Putamen (tissue), 1 donor: Measurements from ENCODE around the gene QPCTL.

Experiments used
- DNase-seq: peaks from one replicate; pipeline ENCODE4 v3.0.0-alpha.2; 2016; ENCODE audit warnings: low spot score

QPCTL gene

DNA sequence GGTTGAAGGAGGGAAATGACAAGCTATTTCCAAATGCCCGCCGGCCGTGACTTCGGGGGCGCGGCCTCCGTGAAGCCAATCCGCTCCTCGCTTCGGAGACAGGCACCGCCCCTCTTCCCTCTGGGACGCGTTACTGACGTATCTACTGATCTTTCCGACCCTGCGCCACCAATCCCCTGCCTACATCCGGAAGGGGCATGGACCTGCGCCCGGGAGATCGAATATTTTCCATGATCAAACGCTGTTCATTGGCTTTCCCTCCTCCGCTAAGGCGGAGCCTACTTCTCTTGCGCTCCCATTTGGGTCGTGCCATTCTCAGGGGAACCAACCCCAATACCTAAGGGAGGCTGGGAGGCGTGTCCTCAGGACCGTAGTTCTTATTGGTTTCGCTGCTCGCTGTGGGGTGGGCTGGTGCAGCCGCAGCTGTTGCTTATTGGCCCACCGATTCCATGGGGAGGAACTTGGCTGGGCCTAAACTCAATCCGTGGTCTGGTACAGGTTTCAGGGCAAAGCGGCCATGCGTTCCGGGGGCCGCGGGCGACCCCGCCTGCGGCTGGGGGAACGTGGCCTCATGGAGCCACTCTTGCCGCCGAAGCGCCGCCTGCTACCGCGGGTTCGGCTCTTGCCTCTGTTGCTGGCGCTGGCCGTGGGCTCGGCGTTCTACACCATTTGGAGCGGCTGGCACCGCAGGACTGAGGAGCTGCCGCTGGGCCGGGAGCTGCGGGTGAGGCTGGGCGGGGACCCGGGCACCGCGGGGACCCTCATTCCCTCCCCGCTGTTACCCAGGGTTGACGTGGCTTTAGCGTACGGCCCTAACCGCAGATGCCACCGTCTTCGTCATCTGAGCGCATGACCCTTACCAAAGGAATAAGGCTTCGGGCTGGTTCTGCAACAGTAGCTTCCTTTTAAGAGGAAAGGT, at the start of gene QPCTL:
Gene QPCTL, plus strand, starts transcription at position 480 of the 919 bp plus-strand sequence. Its CDS starts 38 bp downstream, at position 518.
- peak; percentile 99 for DNase-seq

DNA sequence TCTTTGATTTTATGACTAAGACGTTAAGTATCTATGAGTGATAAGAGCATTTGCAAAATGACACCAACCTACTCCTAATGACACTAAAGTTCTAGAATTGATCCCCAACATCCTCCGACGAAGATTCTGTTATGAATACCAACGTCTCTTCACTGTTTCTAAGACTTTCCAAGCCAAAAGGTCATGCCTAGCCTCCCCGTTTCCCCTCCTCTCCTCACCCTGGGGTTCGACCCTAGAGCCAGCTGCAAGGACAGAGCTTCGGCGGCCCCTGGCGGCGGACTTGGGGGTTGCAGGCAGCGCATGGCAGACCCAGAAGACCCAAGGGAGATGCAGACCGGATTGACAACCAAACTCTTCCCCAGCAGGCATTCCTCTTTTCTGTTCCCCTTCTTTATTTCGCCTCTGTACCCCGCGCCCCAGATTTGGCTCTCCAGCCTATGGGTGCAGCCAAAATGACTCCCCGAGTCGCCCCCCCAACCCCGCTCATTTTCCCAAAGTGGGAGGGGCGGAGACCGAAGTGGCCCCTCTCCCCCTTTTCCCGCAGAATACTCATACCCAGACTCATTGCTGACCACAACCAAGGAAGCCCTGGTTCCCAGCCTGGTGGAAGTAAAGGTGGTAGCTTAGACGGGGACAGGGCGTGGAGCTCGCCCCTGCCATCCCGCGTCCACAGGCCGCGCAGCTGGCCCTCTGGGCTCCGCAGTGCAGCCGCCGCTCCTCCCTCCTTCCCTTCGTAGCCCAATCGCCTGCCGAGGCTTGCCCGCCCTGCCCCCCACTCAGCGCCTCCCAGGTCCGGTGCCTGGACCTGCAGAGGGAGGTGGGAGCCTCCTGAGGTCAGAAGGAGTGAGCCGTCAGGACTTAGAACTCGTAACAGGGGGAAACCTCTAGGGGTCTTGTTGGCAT, 49.2 kb upstream of the QPCTL start:
- DNase-seq, result peak; percentile 87

- no peak for DNase-seq
These were observed 48.3 kb upstream of the QPCTL start for GRCh38 chr19:45643927-45644771.

GRCh38 chr19:45645068-45645630, 47.3 kb upstream of the QPCTL start:
- peak; percentile 98 for DNase-seq

DNA sequence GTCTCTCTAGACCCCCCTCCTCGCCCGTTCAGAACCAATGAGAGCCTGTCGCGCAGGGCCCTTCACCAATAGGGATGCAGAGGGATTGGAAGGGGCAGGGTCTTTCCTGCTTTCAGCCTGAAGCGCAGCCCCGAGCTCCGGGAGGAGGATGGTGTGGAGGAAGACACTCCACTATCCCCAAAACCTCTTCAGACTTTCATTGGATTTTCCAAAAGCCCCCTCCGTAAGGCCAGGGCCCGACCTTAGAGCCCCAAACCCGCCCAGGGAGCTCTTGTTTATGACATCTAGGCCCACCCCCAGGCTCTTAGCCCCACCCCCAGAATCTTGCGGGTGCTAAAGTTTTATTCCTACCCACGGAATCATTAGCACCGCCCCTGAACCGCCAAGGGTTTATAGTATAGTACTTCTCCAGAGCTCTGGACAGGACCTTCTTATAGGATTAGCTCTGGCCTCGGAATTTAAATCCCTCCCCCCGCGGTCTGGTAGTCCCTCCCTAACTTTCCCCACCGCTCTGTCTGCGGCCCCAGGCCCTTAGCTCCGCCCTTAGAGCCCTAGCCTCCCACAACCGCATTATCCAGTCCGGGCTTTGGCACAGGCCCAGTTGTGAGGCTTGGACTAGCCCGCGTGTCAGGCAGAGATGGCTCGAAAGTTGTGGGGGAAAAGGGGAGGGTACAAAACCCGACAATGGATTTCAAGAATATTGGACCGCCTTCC, 46.7 kb upstream of the QPCTL start:
- peak; percentile 98 for DNase-seq

DNA sequence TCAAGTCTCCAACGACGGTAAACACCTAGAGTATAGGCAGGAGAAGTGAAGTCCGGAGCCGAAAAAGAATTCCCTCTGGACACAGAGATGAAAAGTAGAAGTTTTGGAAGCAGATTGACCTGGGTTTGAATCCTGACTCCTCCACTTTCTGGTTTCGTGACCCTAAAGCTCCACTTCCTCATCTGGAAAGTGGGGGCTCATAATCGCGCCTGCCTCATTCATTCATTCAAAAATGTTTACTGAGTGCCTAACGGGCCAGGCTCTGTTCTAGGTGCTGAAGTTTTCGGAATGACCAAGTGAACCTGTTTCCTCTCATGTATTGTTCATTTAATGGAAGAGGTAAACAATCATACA, 46.1 kb upstream of the QPCTL start:
- DNase-seq, result no peak

GRCh38 chr19:45650722-45651121, 41.7 kb upstream of the QPCTL start:
- no peak for DNase-seq

DNA sequence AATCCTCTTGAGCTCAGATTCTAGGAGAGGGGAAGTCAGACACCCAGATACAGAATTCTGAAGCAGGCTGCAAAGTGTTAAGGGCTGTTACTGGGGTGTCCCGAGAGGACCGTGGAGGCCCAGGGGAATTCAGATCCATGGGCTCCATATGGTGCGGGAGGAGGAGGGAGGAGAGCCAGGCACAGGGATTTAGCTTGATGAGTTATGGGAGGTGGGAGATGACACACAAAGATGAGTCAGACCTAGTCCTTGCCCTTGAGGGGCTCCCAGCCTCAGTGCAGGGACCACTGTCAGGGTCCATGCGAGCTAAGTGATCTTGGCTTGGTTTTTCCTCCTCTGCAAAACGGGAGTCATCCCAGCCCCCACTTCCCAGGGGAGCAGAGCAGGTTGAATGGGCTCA, 38.8 kb upstream of the QPCTL start:
- no peak for DNase-seq

DNA sequence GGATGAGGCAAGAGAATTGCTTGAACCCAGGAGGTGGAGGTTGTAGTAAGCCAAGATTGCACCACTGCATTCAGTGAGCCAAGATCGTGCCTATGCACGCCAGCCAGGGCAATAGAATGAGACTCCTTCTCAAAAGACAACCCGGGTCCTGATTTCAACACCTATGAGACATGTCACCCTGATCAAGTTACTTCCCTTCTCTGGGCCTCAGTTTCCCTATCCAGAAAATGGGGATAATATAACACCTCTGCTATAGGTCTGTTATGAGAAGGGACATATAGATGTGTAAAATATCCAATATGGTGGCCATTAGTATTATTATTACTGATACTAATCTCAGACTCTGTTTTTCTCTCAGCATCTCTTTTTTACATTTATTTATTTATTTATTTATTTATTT, 37.4 kb upstream of the QPCTL start:
- no peak for DNase-seq

DNA sequence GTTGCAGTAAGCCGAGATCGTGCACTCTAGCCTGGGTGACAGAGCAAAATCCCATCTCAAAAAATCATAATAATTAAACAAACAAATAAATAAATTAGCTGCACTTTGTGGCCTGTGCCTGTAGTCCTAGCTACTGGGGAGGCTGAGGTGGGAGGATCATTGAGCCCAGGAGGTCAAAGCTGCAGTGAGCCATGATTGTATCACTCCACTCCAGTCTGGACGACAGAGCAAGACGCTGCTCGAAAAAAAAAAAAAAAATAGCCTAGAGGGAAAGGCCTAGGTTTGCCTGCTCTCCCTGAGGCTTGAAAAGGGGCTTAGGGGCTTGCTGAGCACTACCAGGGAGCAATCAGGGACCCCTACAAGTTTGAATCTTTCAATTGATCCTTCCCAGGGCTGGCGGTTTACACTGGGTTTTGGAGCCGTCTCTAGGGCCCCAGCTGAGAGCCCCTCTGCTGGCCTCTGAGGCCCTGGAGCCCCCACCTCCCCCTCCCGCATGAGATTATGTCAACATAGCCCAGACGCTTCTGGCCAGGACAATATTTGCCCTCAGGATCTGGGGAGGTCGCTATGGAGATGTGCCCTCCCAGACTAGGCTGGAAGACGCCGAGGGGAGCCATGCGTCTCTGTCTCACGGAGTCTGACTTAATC, 34.8 kb upstream of the QPCTL start:
- no peak for DNase-seq

GRCh38 chr19:45659096-45659729, 33.3 kb upstream of the QPCTL start:
- DNase-seq, result no peak

GRCh38 chr19:45660636-45661035, 31.8 kb upstream of the QPCTL start:
- no peak for DNase-seq

GRCh38 chr19:45663800-45664199, 28.7 kb upstream of the QPCTL start:
- DNase-seq, result no peak

- no peak for DNase-seq
These were observed 27.9 kb upstream of the QPCTL start for GRCh38 chr19:45664575-45664974.

DNA sequence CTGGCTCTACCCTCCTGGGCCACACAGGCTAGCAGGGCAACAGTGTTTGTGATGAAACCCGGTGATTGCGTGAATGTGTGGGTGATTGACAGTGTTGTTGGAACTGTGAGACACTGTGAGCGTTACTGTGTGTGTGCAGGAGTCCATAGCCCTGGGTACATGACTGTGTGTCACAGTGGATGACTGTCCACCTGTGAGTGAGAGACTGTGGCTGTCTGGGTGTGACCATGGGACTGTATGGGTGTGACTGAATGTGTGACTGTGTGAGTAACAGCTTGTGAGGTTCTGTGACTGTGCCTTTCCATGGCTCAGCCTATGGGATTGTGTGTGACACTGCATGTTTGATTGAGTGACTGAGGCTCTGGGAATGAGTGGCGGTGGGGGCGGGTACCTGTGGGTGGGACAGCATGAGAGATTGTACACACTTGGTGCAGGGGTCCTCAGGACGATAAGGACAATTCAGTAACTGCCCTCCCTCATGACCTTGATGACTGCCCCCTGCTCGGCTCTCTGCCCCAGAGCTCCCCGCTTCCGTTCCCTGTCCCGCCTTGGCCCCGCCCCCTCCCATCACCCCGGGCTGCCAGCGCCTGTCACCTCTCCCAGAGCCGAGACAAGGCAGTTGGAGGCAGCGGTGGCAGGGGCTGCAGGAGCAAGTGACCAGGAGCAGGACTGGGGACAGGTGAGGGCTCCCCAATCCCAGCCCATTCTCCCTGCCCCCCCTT, 24.7 kb upstream of the QPCTL start, which contains the start of gene GIPR:
Gene GIPR, plus strand, starts transcription at position 602 of the 722 bp plus-strand sequence. CDS start 1,300 bp downstream, outside the sequence.
- DNase-seq, result no peak

GRCh38 chr19:45668342-45668871, 24.1 kb upstream of the QPCTL start:
- no peak for DNase-seq

GRCh38 chr19:45670670-45671453, 21.6 kb upstream of the QPCTL start:
- peak; percentile 84 for DNase-seq

- no peak for DNase-seq
These were observed 17.5 kb upstream of the QPCTL start for GRCh38 chr19:45674946-45675345.
